ENCODE results near the gene PTPRC.

PTPRC gene

DNA sequence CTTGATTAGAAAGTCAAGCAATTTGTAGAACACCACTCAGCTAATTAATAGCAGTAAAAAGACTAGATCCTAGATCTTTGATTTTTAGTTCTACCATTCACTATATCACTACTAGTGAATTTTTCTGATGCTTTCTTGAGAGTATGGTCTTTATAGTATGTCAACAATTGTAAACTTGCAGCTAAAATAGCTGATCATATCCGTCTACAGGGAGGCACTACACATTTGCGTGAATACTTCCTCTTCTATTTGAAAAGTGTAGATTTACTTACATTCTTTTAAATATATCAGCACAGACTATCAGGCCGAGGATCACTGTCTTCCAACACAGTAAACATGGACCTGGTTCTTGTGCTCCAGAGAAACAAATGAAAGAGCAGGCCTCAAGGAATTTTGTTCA is 18.6 kb upstream of the PTPRC start:
- DNase-seq, result no peak

DNA sequence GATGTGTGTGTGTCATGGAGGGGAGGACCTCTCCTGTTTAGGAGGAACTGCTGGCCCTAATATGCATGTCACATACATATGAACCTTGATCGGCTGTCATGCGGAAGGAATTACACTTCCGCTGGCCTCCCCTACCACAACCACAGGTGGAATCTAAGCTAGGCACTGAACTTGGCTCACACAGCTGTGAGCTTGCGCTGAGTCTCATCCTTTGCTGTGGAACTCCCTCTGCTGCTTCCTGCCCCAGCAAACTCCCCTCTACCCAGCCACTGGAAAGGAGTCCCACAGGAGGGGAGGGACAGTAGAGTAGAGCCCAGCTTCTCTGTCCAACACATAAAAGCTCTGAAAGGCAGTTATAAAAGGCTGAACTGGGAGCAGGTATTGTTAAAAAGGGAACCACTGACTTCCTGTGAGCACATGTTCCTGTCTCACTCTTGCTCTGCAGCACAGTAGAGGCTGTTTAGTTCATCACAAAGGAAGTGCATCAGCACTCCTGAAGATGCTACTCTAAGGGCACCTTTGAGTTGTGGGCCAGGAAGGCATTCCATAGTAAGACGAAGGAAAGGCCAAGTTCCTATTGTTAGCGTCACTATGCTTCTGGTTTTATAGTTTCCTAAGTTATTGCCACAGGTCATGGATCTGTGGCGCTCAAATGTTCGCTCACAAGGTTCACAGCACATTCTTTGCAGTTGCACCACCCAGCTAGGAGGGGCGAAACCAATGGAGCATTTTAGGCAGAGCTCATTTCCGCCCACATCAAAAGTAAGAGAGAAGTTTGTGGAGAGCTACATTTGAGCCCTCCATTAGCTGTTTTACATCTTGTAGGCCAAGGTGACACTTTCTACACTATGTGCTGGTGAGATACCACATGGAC is 17.7 kb upstream of the PTPRC start:
- peak in 1 of 2 donors; percentile 45 for DNase-seq

DNA sequence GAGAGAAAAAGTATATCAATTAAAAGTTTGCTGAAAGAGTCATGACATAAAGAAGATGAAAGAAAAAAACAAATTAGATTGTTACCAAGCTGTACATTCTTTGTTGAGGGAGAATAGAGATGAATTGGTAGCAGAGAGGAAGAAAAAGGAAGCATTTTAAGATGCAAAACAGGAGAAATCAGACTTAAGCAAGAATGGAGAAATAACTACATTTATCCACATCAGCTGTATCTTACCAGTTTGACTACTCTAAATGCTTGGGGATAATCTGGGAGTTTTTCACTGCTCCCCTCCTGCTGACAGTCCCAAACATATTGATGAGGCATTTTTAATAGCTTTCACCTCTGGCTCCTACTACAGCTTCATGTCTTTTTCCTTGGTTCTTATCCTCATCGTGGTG is 16.8 kb upstream of the PTPRC start:
- no peak for DNase-seq

GRCh38 chr1:198623752-198624647 is 14.8 kb upstream of the PTPRC start:
- no peak for DNase-seq

DNA sequence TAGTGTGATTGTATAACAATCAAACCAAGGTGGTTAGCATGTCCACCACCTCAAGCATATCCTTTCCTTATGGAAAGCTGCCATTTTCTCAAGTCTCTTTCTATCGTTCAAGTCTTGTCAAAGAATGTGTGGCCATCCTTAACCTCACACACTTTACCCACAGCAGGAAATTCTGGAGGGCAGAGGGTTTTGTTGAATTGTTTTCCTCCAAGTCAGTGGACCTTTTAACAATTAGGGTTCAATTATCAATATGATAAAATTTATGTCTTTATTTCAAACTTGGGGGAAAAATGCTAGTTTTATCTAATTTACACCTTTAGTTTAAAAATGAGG is 14.2 kb upstream of the PTPRC start:
- DNase-seq, result no peak

DNA sequence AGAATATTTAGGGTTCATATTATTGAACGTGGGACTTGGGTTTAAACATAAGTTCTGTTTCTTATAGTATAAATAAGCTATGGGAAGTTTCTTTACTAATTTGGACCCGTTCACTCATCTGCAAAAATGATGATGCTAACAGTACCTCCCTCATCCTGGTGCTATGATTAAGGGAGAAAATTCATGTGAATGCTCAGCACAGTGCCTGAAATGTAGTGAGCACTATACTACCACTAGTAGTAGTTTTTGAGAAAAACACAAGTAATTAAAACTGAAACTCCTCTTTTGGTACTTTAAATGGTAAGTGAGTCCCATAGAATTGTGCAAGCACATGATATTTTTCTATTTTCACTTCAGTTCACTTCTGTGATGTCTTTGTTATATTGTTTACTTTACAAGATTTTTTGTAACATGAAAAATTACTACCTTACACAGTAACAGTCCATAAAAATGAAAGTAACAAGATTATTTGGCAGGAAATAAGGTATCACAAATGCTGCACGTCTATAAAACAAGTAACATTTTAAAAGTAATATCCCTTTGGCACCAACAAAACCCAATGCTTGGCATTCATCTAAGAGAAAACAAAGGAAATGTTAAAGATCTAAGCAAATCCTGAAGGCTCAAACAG is 11.3 kb upstream of the PTPRC start:
- DNase-seq, result no peak

- no peak for DNase-seq
Measured at GRCh38 chr1:198628067-198628455, 10.8 kb upstream of the PTPRC start.

GRCh38 chr1:198629610-198630009 is 9.2 kb upstream of the PTPRC start:
- DNase-seq, result no peak

- no peak for DNase-seq
Measured at GRCh38 chr1:198630863-198631262, 8.0 kb upstream of the PTPRC start.

DNA sequence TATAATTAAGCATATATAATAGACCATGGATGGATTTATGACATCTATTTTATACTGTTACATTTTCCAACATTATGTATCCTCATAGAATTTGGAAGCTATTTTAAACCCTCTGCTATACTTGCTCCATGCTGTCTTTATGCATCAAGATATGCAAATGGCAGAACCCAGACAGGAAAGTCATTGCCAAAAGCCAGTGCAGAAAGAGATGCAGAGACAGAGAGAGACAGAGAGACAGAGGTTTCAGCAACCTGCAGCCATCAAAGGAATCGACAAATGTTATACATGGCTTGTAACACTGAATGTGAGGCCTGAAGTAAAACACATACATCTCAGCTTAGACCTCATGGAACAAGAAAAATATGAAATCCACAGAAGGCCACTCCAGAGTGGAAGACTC is 7.5 kb upstream of the PTPRC start:
- DNase-seq, result no peak

DNA sequence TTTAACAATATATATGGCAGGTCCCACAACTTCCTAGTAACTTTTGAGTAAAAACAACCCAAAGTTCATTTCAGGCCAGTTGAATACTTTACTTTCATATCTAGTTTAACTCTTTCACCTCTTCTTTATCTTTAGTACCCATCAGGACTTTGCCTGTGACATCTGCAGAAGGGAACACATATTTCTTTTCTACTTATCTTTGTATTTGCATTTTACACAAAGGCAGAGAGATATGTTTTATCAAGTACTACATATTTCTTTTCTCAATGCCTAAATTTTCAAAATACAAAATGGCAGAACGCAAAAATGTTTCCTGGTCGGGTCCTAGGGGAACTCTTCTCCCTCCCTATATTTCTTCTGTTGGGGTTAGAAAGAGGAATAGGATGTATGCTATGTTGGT is 6.8 kb upstream of the PTPRC start:
- no peak for DNase-seq

- no peak for DNase-seq
Measured at GRCh38 chr1:198633675-198634121, 5.1 kb upstream of the PTPRC start.

DNA sequence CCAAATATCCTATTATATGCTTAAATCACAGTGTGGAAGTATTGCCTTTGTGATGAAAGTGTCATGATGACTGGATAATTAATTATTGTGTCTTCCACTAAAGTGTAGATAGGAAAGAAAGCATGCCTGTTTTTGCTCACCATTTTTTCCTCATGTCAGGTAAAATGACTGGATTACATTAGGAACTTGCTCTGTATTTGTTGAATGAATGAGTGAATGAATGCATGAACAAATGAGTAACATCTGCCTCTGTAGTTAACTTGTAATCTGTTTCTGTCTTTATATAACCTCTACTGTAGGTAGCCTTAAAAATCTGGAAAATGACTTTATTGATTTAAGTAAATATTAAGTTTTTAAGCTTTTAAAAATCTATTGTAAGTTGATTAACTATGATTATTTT is 2.9 kb upstream of the PTPRC start:
- no peak for DNase-seq

GRCh38 chr1:198636391-198636790 is 2.4 kb upstream of the PTPRC start:
- no peak for DNase-seq

DNA sequence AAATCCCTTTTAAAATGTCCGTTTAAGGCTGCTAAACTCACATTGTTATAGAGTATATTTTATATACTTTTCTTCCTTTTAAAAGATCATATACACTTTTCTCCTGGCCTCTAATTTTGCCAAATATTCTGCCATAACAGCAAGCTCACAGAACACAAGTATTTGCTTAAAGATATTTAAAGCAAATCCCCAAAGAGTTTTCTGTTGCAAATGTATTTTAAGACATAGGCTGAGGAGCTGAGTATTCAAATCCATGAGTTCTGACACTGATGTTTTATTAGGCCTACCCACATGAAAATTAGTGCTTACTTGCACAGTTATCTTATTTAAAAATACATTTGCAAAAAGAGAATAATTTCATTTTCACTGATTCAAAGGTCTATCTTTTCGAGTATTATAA is 1.7 kb upstream of the PTPRC start:
- no peak for DNase-seq

- DNase-seq, result no peak
Measured at GRCh38 chr1:198637916-198638437, 863 bp upstream of the PTPRC start.

DNA sequence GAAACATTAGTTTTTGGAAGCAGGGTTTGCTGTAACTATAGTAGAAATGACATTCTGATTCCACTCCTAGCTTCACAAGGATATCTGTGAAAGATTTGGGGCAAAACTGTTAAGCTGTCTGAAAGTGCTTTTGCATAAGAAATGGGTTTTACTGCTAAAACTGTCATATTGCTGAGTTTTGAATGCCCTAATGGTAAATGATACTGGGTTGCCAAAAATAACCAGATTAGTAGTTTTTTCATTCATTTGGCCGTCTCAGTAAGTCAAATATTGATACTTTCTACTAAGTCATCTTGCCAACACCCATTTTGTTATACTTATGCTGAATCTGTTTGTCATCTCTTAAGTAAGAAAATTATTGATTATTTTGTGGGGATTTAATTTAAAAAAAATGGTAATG is 399 bp upstream of the PTPRC start:
- DNase-seq, result no peak

DNA sequence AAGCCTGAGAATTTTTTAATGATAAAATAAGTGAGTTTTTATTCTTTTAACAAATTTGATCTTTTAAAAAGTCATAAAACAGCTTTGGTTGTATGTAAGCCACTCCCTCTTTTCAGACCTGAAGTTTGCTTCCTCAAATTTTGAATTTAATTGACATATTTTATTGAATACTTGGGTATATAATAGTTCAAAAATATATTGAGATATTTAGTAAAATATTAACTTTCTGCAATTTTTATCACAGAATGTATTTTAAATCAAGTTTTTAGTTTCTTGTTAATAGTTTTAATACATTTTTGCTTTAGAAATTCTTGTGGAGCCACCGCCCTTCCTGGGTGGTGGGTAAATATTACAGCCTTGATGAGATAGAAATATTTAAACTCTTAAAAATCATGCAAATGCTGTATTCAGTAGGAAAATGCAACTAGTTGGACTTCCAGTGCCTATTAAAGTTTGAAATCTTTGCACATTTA is 867 bp downstream of the PTPRC start:
- no peak for DNase-seq

DNA sequence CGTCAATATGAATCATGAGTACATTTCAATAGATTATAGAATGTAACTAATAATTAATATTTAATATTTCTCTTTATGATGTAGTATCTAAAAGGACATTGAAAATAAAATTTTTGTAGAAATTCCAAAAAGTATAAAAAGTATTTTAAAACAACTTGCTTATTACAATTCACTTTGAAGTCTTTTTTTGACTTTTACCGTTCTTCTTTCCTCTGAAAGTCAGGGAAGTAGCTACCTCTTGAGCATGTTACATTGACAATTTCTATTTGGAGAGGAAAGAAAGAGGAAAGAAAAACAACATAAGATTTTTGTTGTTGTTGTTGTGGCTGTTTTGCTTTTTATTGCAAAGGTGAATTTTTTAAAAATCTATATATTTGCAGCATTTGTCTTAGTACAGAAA is 1.3 kb downstream of the PTPRC start:
- no peak for DNase-seq

GRCh38 chr1:198641501-198641900 is 2.7 kb downstream of the PTPRC start:
- DNase-seq, result no peak

GRCh38 chr1:198641966-198642668 is 3.3 kb downstream of the PTPRC start:
- no peak for DNase-seq

DNA sequence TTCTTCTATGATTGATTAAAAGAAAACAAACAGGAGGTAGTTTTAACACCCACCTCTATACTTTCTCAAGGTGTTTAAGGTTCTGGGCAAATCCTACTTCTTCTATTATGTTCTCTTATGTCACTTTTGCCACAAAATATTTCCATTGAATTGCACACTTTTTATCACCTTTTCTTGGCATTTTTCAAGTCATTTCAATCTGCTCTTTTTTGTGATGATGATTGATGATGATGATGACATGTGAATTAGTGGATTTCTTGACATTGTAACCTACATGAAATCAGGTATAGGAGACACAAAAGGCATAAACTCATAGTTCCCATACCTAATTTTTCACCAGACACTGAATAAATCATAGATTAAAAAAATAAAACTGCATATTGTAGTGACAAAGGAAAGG is 4.1 kb downstream of the PTPRC start:
- no peak for DNase-seq

DNA sequence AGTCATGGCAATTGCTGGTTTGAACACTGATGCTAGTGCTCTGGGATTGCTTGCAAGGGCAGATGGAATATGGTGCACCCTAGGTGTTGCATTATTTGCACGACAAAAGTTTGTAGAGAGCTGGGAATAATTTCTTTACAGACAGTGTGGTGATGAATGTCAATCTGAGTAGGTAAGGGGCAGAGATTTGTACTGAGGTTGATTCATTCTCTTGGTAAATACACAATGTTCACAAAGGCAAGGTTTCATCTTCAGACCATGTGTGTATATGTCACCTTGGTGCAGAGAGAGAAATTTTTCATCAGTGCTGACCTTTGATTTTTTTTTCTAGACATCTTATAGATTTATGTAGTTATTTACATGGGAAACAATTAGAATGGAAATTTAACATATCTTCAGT is 5.0 kb downstream of the PTPRC start:
- no peak for DNase-seq

Data from stimulated activated CD4-positive, alpha-beta T cell treated with anti-CD3 and anti-CD28 coated beads, Interleukin-2, amount 100 ng/mL, for 48 hours (primary cell).